Upper lobe of left lung (tissue), 4 donors: Measurements from ENCODE around the gene BTN2A1.

Experiments
- EP300 ChIP-seq, 4 donors: sonication (generic); formaldehyde crosslinking; IDR thresholded peaks; one replicate each; pipeline ENCODE4 v1.5.1; 2017; ENCODE audit warnings: antibody characterized with exemption in 4 of 4, control low read depth in 2 of 4
- POLR2A ChIP-seq, 4 donors: fragments of 450-650 bp; IDR thresholded peaks; one replicate each; pipeline ENCODE4 v1.5.1; 2016 to 2017; ENCODE audit warnings: antibody characterized with exemption in 4 of 4, mild to moderate bottlenecking in 2 of 4
- TF ChIP-seq, protein P1 (sequence below), 6 experiments: fragments of 450-650 bp in 4 of 6; fragments of 200-600 bp in 2 of 6; sonication (generic) in 2 of 6; IDR thresholded peaks; one replicate each; pipeline ENCODE4 v1.5.1; 2016 to 2019; ENCODE audit warnings: antibody characterized with exemption in 6 of 6

DNA sequence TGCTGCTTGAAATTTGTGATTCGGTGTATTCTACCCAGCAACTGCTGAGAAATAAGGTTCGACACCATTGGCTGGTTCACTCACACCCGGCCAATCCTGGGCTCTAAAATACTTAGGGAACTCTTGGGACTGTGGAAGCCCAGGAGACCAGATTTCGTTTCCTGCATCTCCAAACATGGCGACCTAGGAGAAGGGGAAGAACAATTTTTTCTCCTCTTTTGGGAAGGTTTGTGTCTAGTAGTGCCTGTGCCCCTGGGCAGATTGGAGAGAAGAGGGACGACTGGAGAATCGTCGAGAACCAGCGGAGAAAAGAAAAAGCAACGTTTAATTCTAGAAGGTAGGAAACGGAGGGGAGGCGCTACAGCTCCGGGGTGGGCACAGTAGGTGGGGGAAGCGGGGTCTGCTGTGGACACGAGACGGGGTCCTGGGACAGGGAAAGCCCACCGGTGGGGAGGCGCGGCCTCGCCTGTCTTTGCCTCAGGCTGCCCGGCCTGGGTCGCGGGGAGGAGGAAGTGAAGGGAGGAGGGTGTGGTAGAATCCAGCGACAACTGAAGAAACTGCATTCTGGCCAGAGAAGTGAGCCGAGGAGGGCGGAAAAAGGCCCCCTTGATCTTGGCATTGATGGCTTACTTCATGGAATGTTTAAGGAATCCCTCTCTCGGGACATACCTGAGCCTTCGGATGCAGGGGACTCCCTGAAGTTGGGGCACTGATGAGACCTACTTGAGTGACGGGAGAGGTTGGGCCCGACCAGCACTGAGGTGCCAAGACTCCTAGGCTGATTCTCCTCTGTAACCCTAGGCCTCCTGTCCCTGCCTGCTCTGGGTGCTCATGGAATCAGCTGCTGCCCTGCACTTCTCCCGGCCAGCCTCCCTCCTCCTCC lies at the start of gene BTN2A1:
- no peak for TF ChIP-seq EP300 (IDR thresholded peaks at IDR 0.05)
- TF ChIP-seq, protein P1, sequence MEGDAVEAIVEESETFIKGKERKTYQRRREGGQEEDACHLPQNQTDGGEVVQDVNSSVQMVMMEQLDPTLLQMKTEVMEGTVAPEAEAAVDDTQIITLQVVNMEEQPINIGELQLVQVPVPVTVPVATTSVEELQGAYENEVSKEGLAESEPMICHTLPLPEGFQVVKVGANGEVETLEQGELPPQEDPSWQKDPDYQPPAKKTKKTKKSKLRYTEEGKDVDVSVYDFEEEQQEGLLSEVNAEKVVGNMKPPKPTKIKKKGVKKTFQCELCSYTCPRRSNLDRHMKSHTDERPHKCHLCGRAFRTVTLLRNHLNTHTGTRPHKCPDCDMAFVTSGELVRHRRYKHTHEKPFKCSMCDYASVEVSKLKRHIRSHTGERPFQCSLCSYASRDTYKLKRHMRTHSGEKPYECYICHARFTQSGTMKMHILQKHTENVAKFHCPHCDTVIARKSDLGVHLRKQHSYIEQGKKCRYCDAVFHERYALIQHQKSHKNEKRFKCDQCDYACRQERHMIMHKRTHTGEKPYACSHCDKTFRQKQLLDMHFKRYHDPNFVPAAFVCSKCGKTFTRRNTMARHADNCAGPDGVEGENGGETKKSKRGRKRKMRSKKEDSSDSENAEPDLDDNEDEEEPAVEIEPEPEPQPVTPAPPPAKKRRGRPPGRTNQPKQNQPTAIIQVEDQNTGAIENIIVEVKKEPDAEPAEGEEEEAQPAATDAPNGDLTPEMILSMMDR (IDR thresholded peaks at IDR 0.05), result no peak
- peak in 2 of 4 donors; percentile 38 to 60 for TF ChIP-seq POLR2A (IDR thresholded peaks at IDR 0.05)
